GM12864 (cell line): ENCODE results near the gene CFD.

ENCODE experiments used
- DNase-seq: peaks from one replicate; pipeline ENCODE4 v3.0.0-alpha.2; 2011; ENCODE audit warnings: low read depth
- H3K4me3 ChIP-seq: 2 replicates; pipeline ENCODE4 v1.5.1; 2011; ENCODE audit warnings: mild to moderate bottlenecking, low read depth, low read length, control low read depth
- CTCF ChIP-seq: IDR thresholded peaks from 2 replicates; pipeline ENCODE4 v1.5.1; 2011; ENCODE audit warnings: low read depth, mild to moderate bottlenecking, moderate library complexity, low read length, control low read depth, inconsistent platforms; ENCODE audit errors: missing control alignments

The CFD gene

GRCh38 chr19:901216-902092, 42.0 kb downstream of the CFD start:
- H3K4me3 ChIP-seq: no peak overlapping the region
- TF ChIP-seq CTCF: no peak
- no peak for DNase-seq

GRCh38 chr19:902093-902370, 42.6 kb downstream of the CFD start:
- H3K4me3 ChIP-seq: no peak overlapping the region
- no peak for DNase-seq
- TF ChIP-seq CTCF: no peak

- no peak overlapping the region for H3K4me3 ChIP-seq
- no peak for TF ChIP-seq CTCF
- DNase-seq: no peak
These were observed 43.2 kb downstream of the CFD start for GRCh38 chr19:902446-903226.

GRCh38 chr19:903266-903797, 43.9 kb downstream of the CFD start:
- TF ChIP-seq CTCF: no peak
- no peak overlapping the region for H3K4me3 ChIP-seq
- no peak for DNase-seq

- DNase-seq: no peak
- H3K4me3 ChIP-seq: no peak overlapping the region
- no peak for TF ChIP-seq CTCF
These were observed 45.1 kb downstream of the CFD start for GRCh38 chr19:904545-904944.

GRCh38 chr19:906480-906879, 47.0 kb downstream of the CFD start:
- TF ChIP-seq CTCF: no peak
- H3K4me3 ChIP-seq: no peak overlapping the region
- no peak for DNase-seq
